ENCODE measurements around the gene TBX22.
"Not testable (repeated sequence)": the region's sequence is repeated elsewhere in the genome, so short reads cannot be mapped to it uniquely, and the experiment has no call there.

The TBX22 gene, protein sequence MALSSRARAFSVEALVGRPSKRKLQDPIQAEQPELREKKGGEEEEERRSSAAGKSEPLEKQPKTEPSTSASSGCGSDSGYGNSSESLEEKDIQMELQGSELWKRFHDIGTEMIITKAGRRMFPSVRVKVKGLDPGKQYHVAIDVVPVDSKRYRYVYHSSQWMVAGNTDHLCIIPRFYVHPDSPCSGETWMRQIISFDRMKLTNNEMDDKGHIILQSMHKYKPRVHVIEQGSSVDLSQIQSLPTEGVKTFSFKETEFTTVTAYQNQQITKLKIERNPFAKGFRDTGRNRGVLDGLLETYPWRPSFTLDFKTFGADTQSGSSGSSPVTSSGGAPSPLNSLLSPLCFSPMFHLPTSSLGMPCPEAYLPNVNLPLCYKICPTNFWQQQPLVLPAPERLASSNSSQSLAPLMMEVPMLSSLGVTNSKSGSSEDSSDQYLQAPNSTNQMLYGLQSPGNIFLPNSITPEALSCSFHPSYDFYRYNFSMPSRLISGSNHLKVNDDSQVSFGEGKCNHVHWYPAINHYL

GRCh38 chrX:80014141-80014940 lies at the start of gene TBX22:
TSS of gene TBX22 (plus strand) at chrX:80014753. CDS start at chrX:80022270, 7,517 bp downstream.
- DNase-seq = no peak

DNA sequence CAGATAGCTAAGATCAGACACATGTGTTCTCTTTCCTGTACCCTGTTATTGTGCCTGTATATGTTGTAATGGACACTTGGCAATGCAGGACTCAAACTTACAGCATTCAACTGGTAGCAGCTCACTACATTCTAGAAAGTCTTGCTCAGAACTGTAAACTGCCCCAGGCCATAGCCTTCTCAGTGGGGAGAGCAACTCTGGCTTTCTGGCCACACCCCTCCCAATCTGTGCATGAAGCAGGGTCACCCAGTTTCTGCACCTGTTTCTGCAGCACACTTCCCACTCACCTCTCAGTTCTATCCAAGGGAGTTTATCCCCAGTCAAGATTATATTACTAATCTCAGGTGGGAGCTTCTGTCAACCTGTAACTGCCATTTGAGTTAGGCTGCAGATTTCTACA lies 38.9 kb upstream of the TBX22 start:
- no peak for DNase-seq

DNA sequence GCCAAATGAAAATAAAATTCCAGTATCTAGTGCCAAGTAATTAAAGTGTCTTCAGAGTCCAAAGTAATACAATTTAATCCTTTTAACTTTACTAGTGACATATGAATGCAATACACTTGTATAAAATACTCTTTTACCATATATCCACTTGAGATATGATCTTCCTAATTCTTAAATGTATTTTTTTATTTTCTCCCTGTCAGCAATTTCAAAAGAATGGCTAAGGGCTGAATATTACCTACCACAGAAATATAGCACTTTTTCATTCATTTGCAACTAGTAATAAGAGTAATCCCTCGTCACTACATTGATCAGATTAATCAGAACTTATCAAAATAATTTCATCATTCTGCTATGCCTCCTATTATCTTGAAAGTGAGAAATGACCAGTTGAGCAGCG lies 10.1 kb upstream of the TBX22 start:
- no peak for DNase-seq

- DNase-seq = no peak
Measured at GRCh38 chrX:80011522-80011921, 3.0 kb upstream of the TBX22 start.

GRCh38 chrX:80016182-80016581 lies 1.6 kb downstream of the TBX22 start:
- no peak for DNase-seq

GRCh38 chrX:80021621-80022020 lies 7.1 kb downstream of the TBX22 start:
- peak; percentile 24 for DNase-seq

DNA sequence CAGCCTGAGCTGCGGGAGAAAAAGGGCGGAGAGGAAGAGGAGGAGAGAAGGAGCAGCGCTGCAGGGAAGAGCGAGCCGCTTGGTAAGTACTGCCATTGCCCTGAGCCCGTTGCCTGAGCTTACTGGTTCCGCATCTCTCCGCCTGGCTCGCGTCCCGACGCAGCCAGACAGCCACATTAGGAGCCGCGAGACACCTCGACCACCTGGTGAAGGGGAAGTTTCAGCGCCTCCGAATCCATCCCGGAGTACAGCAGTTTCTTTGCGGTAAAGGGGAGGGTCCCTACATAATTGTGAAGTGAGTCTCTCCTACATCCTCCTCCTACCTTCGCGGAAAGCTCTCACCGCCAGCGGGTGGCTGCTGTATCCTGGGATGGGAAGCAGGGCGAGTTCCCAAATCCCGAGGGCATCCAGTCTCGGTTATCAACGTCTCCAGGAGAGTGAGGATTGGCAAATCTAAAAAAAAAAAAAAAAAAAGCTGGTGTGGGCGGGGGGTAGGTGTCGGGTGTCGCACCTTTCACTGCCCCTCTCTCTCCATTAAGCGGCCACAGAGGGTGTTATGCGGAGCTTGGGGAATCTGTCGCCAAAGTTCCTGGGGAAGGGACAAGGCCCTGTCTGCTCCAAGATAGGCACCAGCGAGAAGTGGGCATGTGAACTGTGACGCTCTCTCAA lies 7.9 kb downstream of the TBX22 start:
- peak; percentile 27 for DNase-seq

DNA sequence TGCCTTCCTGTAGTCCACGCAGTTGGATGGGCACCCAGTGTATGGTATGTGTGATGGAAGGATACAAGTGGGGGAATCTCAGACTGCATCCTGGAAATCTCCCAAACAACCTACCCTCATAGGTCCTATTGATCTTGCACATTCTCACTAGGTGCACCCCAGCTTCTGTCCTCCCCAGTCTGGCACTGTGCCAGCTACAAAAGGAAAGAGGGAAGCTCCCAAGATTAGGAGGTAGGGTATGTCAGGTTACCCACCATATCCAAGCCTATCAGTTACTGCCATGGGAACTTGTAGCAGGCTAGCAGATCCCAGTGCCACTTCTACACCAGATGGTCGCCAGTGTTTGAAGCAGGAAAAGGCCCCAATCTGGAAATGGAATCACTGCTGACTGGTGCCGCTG lies 11.6 kb downstream of the TBX22 start:
- no peak for DNase-seq

- not testable (repeated sequence) for DNase-seq
Measured at GRCh38 chrX:80066156-80066555, 51.6 kb downstream of the TBX22 start.

- DNase-seq = not testable (repeated sequence)
Measured at GRCh38 chrX:80075625-80076024, 61.1 kb downstream of the TBX22 start.
